Measurements from ENCODE around the gene BRS3. TPM values are rescaled to one million over a fixed set of nuclear protein-coding genes. Genes with fewer than 3 reads are reported as not detected.

BRS3 gene
- total and polyA plus RNA-seq, 2 experiments from 2014 or later, result not detected

- TF ChIP-seq ZNF462 (CRISPR knock-in tag; IDR thresholded peaks at IDR 0.05) (no peak), NANOG (IDR thresholded peaks at IDR 0.05; ENCODE audit: borderline replicate concordance) (no peak), ZNF331 (CRISPR knock-in tag; IDR thresholded peaks at IDR 0.05; ENCODE audit: low read depth) (no peak), EZH2phosphoT487 (IDR thresholded peaks at IDR 0.05; ENCODE audit: unreplicated experiment) (no peak), ETS1 (IDR thresholded peaks at IDR 0.05) (no peak)
These were observed 54.5 kb downstream of the BRS3 start (continued) for GRCh38 chrX:136542281-136542680.

Other genes with a start within 250 kb of the BRS3 start
- 13.0 and 14.5 TPM in 2 replicates for gene MAP7D3, start 236.5 kb upstream of the BRS3 start, total RNA-seq (2014; rRNA removed; shearing (Covaris generic))
- 31.1 and 33.4 TPM in 2 replicates for gene MAP7D3, start 236.5 kb upstream of the BRS3 start, polyA plus RNA-seq (2016; fragmentation: Nextera tagmentation; extraction: Ambion mirVana)
- gene ADGRG4, start 187.0 kb upstream of the BRS3 start, total RNA-seq (2014; rRNA removed; shearing (Covaris generic)), result not detected in 2 replicates
- gene ADGRG4, start 187.0 kb upstream of the BRS3 start, polyA plus RNA-seq (2016; fragmentation: Nextera tagmentation; extraction: Ambion mirVana), result not detected in 2 replicates
- gene HTATSF1, start 9.6 kb downstream of the BRS3 start, total RNA-seq (2014; rRNA removed; shearing (Covaris generic)), result 85.5 and 92.5 TPM in 2 replicates
- gene HTATSF1, start 9.6 kb downstream of the BRS3 start, polyA plus RNA-seq (2016; fragmentation: Nextera tagmentation; extraction: Ambion mirVana), result 80.8 and 86.8 TPM in 2 replicates
- gene VGLL1, start 44.3 kb downstream of the BRS3 start, total RNA-seq (2014; rRNA removed; shearing (Covaris generic)), result not detected in 2 replicates
- not detected in 2 replicates for gene VGLL1, start 44.3 kb downstream of the BRS3 start, polyA plus RNA-seq (2016; fragmentation: Nextera tagmentation; extraction: Ambion mirVana)
- not detected in 2 replicates for gene CD40LG, start 160.2 kb downstream of the BRS3 start, total RNA-seq (2014; rRNA removed; shearing (Covaris generic))
- not detected in 2 replicates for gene CD40LG, start 160.2 kb downstream of the BRS3 start, polyA plus RNA-seq (2016; fragmentation: Nextera tagmentation; extraction: Ambion mirVana)